ENCODE measurements around the gene ROBO1.

The ROBO1 gene

DNA sequence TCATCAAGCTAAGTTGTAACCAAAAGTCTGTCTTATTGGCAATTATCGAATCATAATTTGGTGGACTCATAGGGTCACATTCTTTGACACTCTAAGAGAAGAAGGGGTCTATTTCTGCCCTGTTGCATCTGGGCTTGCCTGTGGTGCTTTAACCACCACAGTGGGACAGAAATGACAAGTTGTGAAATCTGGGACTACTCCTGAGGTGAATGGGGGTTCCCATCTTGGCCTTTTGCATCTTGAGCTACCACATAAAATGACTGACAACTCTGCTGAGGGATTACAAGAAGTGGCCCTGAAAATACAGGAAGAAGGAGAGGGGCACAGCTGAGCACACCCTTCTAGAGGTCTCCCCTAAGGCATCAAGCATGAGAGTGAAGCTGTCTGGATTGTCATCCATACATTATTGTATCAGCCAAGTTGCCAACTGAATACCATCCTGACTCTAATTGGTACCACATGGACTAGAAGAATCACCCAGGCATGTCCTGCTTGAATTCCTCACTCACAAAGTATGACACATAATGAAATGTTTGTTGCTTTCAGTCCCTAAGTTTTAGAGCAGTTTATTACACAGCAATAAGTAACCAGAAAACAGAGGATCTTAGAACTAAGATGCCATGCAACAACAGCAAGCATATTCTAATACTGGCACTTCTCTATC is 306.5 kb downstream of the ROBO1 start:
- H3K4me3 ChIP-seq (ENCODE audit: low read depth in 1 of 2, low read length in 1 of 2), result no peak overlapping the region

DNA sequence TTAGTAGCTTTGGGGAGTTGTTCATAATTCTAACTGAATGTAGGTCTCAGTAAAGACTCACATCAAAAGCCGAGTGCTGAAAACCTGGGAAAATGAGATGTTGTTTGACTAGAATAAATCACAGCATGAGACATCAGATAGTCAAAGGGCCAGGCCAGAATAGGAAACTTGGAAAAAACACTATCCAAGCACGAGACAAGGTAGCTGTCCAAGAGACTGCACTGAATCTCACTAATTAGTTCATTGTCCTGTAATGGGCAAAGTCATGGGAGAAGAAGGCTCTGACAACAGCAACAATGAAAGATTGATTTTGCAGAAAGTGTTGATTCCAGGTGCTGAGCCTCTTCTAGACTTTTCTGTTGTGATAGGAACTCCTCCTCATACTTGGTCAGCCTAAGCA is 314.2 kb downstream of the ROBO1 start:
- Histone ChIP-seq H3K27ac (no peak overlapping the region), H3K27me3 (no peaks in the 10 kb centered on the region), H3K9me3 (no peaks in the 10 kb centered on the region), H3K4me1 (ENCODE audit: control insufficient read depth in 1 of 2, insufficient read depth in 1 of 2, low read depth in 1 of 2, low read length in 1 of 2) (no peaks in the 10 kb centered on the region), H3K4me3 (ENCODE audit: low read depth in 1 of 2, low read length in 1 of 2) (no peak overlapping the region), H3K36me3 (no peaks in the 10 kb centered on the region)
- TF ChIP-seq, protein P1, sequence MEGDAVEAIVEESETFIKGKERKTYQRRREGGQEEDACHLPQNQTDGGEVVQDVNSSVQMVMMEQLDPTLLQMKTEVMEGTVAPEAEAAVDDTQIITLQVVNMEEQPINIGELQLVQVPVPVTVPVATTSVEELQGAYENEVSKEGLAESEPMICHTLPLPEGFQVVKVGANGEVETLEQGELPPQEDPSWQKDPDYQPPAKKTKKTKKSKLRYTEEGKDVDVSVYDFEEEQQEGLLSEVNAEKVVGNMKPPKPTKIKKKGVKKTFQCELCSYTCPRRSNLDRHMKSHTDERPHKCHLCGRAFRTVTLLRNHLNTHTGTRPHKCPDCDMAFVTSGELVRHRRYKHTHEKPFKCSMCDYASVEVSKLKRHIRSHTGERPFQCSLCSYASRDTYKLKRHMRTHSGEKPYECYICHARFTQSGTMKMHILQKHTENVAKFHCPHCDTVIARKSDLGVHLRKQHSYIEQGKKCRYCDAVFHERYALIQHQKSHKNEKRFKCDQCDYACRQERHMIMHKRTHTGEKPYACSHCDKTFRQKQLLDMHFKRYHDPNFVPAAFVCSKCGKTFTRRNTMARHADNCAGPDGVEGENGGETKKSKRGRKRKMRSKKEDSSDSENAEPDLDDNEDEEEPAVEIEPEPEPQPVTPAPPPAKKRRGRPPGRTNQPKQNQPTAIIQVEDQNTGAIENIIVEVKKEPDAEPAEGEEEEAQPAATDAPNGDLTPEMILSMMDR (IDR thresholded peaks at IDR 0.05), result no peak

More for the DNA sequence above, 306.5 kb downstream of the ROBO1 start:
- H3K36me3 ChIP-seq, result no peaks in the 10 kb centered on the region
- no peaks in the 10 kb centered on the region for H3K27me3 ChIP-seq
- H3K27ac ChIP-seq, result no peak overlapping the region
- TF ChIP-seq, protein P1 (IDR thresholded peaks at IDR 0.05), result no peak
- no peaks in the 10 kb centered on the region for H3K4me1 ChIP-seq (ENCODE audit: control insufficient read depth in 1 of 2, insufficient read depth in 1 of 2, low read depth in 1 of 2, low read length in 1 of 2)
- H3K9me3 ChIP-seq, result no peaks in the 10 kb centered on the region

DNA sequence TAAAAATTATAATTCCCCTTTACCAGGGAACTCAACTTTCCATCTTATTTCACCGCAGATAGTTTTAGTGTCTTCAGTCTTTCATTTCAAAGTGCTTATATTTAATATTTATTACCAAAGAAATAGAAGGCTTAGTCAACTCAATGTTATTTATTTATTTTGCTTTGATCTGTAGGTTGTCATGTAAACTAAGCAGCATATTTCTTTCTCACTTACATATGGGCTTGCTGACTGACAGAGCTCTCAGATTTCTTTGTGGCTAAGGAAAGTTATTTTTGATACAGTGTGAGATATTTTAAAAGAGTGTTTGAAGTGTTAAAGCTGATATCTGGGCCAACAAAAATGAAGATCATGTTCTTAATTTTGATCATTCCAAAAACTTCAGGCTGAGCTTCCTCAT is 331.4 kb downstream of the ROBO1 start:
- no peaks in the 10 kb centered on the region for H3K9me3 ChIP-seq
- H3K36me3 ChIP-seq, result no peaks in the 10 kb centered on the region
- no peaks in the 10 kb centered on the region for H3K4me1 ChIP-seq (ENCODE audit: control insufficient read depth in 1 of 2, insufficient read depth in 1 of 2, low read depth in 1 of 2, low read length in 1 of 2)
- no peak overlapping the region for H3K27ac ChIP-seq
- H3K4me3 ChIP-seq (ENCODE audit: low read depth in 1 of 2, low read length in 1 of 2), result no peak overlapping the region
- TF ChIP-seq, protein P1 (IDR thresholded peaks at IDR 0.05), result no peak
- no peaks in the 10 kb centered on the region for H3K27me3 ChIP-seq

DNA sequence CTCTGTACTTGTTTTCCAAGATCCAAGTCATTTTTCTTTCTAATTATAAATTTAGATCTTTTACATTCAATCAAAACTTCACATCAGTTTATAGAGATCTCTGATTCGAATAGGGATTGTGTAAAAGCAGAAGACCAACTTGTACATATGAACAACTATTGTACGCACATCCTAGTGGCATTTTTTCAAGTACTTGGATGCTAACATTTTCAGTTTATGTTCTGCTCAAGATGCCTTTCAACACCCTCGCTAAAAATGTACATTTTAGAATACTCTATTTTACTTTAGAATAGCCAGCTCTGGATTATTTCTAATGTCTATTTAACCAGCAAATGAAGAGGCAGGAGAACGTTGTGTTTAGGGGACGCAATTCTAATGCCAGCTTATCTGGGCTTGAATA is 340.7 kb downstream of the ROBO1 start:
- Histone ChIP-seq H3K9me3 (no peaks in the 10 kb centered on the region), H3K27me3 (no peaks in the 10 kb centered on the region), H3K27ac (no peak overlapping the region), H3K4me1 (ENCODE audit: control insufficient read depth in 1 of 2, insufficient read depth in 1 of 2, low read depth in 1 of 2, low read length in 1 of 2) (no peaks in the 10 kb centered on the region), H3K4me3 (ENCODE audit: low read depth in 1 of 2, low read length in 1 of 2) (no peak overlapping the region), H3K36me3 (no peaks in the 10 kb centered on the region)
- TF ChIP-seq, protein P1 (IDR thresholded peaks at IDR 0.05), result no peak

DNA sequence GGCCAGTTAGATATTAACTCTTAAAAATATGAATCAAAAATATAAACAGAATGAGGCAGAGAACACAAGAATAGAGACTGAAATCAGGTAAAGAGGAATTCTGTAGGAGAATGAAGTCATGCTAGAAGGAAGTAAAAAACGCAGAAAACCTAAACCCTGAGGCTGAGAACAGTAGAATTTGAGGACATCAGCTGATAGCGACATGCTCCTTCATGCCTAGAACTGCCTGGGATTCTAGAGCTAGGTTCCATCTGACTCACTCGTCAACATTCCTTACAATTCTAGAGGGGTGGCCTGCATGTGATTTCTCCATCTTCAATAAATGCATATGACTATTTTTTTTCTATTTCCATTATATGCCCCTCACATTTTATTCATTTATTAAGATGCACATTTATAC is 343.0 kb downstream of the ROBO1 start:
- H3K9me3 ChIP-seq, result no peaks in the 10 kb centered on the region
- no peaks in the 10 kb centered on the region for H3K4me1 ChIP-seq (ENCODE audit: control insufficient read depth in 1 of 2, insufficient read depth in 1 of 2, low read depth in 1 of 2, low read length in 1 of 2)
- H3K4me3 ChIP-seq (ENCODE audit: low read depth in 1 of 2, low read length in 1 of 2), result no peak overlapping the region
- H3K27ac ChIP-seq, result no peak overlapping the region
- no peaks in the 10 kb centered on the region for H3K36me3 ChIP-seq
- no peaks in the 10 kb centered on the region for H3K27me3 ChIP-seq
- TF ChIP-seq, protein P1 (IDR thresholded peaks at IDR 0.05), result no peak
